GM12878 (cell line): Measurements from ENCODE around the gene ADIG.

ENCODE experiments used
- CTCF ChIP-seq, 3 experiments: IDR thresholded peaks in 2 of 3; conservative IDR thresholded peaks in 1 of 3; 2 replicates each; pipeline ENCODE4 v1.5.1; 2011; ENCODE audit warnings: low read depth in 3 of 3, low read length in 3 of 3, mild to moderate bottlenecking in 3 of 3, control low read depth in 2 of 3, moderate library complexity in 2 of 3, inconsistent platforms in 1 of 3, mixed read lengths in 1 of 3; ENCODE audit not compliant: control insufficient read depth in 2 of 3, insufficient read depth in 1 of 3; ENCODE audit errors: extremely low read depth in 1 of 3
- FOXM1 ChIP-seq: IDR thresholded peaks from 2 replicates; pipeline ENCODE4 v1.6.1; 2012; ENCODE audit warnings: low read depth, mild to moderate bottlenecking, inconsistent platforms, low read length, moderate library complexity
- POLR2AphosphoS2 ChIP-seq: IDR thresholded peaks from 2 replicates; pipeline ENCODE4 v1.6.1; 2011; ENCODE audit warnings: low read depth, mild to moderate bottlenecking, low read length, improper control_type of control experiment, moderate library complexity
- USF2 ChIP-seq: IDR thresholded peaks from 2 replicates; pipeline ENCODE4 v1.6.1; 2011; ENCODE audit warnings: low read depth, low read length, improper control_type of control experiment, borderline replicate concordance
- ZBTB11 ChIP-seq: fragments of 450-650 bp; formaldehyde crosslinking; IDR thresholded peaks from 2 replicates; pipeline ENCODE4 v1.5.0; 2022; ENCODE audit warnings: mild to moderate bottlenecking, missing genetic modification characterization

GRCh38 chr20:38543014-38543906 lies 37.7 kb upstream of the ADIG start:
- TF ChIP-seq CTCF (IDR thresholded peaks at IDR 0.05 in 2 of 3, conservative IDR thresholded peaks at IDR 0.05 in 1 of 3; ENCODE audit: control insufficient read depth in 2 of 3, extremely low read depth in 1 of 3, insufficient read depth in 1 of 3, low read depth in 3 of 3, low read length in 3 of 3) (no peak), FOXM1 (no peak), ZBTB11 (no peak), USF2 (no peak), POLR2AphosphoS2 (no peak)
